Measurements from ENCODE around the gene KCNJ10.

The KCNJ10 gene

DNA sequence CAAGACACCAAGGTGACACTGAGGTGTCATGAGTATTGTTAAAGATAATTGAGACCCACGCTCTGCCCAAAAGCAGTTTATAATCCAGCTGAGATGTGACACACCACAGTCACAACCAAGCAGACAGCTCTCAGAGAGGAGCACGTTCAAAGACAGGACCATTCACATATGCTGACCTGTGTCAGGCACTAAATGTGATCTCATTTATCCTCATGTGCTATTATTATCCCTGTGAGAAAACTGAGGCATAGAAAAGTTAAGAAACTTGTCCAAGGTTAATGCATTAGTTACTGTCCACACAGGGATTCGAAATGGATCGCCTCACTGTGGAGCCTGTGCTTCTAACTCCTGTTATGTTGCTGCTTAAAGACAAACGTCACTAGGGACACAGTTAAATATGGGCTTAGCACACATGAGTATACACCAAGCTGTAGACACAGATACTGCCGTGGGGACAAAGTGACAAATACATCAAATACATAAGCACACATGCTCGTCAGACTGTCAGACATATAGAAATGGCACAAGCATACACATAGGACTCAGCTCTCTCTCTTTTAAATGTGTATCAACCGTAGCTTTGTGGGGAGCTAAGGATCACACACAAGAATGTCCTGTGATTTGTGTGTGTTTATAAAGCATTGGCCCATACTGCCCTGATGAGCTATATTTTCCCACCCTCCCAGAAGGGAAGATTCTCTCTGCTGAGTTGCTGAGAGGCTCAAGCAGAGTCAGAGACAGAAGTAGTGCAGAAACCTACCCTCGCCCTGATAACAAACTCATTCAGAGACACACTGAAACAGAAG, 32.0 kb upstream of the KCNJ10 start:
- TF ChIP-seq, protein P1, sequence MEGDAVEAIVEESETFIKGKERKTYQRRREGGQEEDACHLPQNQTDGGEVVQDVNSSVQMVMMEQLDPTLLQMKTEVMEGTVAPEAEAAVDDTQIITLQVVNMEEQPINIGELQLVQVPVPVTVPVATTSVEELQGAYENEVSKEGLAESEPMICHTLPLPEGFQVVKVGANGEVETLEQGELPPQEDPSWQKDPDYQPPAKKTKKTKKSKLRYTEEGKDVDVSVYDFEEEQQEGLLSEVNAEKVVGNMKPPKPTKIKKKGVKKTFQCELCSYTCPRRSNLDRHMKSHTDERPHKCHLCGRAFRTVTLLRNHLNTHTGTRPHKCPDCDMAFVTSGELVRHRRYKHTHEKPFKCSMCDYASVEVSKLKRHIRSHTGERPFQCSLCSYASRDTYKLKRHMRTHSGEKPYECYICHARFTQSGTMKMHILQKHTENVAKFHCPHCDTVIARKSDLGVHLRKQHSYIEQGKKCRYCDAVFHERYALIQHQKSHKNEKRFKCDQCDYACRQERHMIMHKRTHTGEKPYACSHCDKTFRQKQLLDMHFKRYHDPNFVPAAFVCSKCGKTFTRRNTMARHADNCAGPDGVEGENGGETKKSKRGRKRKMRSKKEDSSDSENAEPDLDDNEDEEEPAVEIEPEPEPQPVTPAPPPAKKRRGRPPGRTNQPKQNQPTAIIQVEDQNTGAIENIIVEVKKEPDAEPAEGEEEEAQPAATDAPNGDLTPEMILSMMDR (IDR thresholded peaks at IDR 0.05; ENCODE audit: insufficient read depth, low read length): no peak
- no peak for TF ChIP-seq SPI1 (IDR thresholded peaks at IDR 0.05; ENCODE audit: borderline replicate concordance, low read depth)
- TF ChIP-seq GABPA (IDR thresholded peaks at IDR 0.05; ENCODE audit: low read depth): no peak
- no peak for TF ChIP-seq POLR2AphosphoS5 (IDR thresholded peaks at IDR 0.05; ENCODE audit: low read depth)
- TF ChIP-seq, protein P2, sequence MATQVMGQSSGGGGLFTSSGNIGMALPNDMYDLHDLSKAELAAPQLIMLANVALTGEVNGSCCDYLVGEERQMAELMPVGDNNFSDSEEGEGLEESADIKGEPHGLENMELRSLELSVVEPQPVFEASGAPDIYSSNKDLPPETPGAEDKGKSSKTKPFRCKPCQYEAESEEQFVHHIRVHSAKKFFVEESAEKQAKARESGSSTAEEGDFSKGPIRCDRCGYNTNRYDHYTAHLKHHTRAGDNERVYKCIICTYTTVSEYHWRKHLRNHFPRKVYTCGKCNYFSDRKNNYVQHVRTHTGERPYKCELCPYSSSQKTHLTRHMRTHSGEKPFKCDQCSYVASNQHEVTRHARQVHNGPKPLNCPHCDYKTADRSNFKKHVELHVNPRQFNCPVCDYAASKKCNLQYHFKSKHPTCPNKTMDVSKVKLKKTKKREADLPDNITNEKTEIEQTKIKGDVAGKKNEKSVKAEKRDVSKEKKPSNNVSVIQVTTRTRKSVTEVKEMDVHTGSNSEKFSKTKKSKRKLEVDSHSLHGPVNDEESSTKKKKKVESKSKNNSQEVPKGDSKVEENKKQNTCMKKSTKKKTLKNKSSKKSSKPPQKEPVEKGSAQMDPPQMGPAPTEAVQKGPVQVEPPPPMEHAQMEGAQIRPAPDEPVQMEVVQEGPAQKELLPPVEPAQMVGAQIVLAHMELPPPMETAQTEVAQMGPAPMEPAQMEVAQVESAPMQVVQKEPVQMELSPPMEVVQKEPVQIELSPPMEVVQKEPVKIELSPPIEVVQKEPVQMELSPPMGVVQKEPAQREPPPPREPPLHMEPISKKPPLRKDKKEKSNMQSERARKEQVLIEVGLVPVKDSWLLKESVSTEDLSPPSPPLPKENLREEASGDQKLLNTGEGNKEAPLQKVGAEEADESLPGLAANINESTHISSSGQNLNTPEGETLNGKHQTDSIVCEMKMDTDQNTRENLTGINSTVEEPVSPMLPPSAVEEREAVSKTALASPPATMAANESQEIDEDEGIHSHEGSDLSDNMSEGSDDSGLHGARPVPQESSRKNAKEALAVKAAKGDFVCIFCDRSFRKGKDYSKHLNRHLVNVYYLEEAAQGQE (IDR thresholded peaks at IDR 0.05; ENCODE audit: insufficient replicate concordance, low read depth): no peak
- no peak for DNase-seq (ENCODE audit: low read depth in 1 of 2, low spot score in 1 of 2)
- Histone ChIP-seq H3K4me3 (replicated peaks; ENCODE audit: insufficient read depth, low read length) (no peak overlapping the region), H3K27ac (replicated peaks) (no peak overlapping the region), H3K27me3 (ENCODE audit: insufficient read depth, poor library complexity, severe bottlenecking) (no peaks in the 10 kb centered on the region)

DNA sequence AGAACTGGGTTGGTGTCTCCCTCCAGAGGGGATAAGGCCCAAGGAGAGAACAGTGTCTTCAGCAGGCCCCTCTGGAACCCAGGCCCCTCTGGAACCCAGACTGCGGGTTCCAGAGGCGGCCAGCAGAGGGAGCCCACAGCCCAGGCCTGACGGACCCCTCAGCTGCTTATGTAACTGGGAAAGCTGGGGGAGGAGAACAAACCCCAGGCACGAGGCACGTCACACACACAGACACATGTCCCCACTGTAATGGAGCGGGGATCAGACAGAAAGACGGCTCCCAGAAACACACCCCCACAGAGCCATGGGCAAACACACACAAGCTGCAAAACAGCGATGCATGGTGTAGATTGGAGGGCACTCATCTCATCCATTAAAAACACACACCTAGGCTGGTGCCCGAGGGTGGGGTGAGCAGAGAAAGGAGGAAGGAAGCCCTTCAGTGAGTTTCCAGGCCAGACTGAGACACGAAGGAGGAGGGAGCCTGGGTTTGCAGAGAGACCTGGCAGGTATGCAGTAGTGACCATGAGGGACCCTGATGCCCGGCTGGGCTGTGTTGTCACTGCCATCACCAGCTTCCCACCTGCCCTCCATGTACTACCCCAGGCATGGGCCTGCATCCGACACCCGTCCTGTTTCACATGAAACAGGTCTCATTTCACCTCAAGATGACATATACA, 31.2 kb upstream of the KCNJ10 start:
- peak; percentile 65 to 73 for DNase-seq (ENCODE audit: low read depth in 1 of 2, low spot score in 1 of 2)
- no peaks in the 10 kb centered on the region for H3K27me3 ChIP-seq (ENCODE audit: insufficient read depth, poor library complexity, severe bottlenecking)
- no peak overlapping the region for H3K4me3 ChIP-seq (replicated peaks; ENCODE audit: insufficient read depth, low read length)
- TF ChIP-seq, protein P1 (IDR thresholded peaks at IDR 0.05; ENCODE audit: insufficient read depth, low read length): peak; percentile 92
- TF ChIP-seq, protein P2 (IDR thresholded peaks at IDR 0.05; ENCODE audit: insufficient replicate concordance, low read depth): no peak
- no peak overlapping the region for H3K27ac ChIP-seq (replicated peaks)

DNA sequence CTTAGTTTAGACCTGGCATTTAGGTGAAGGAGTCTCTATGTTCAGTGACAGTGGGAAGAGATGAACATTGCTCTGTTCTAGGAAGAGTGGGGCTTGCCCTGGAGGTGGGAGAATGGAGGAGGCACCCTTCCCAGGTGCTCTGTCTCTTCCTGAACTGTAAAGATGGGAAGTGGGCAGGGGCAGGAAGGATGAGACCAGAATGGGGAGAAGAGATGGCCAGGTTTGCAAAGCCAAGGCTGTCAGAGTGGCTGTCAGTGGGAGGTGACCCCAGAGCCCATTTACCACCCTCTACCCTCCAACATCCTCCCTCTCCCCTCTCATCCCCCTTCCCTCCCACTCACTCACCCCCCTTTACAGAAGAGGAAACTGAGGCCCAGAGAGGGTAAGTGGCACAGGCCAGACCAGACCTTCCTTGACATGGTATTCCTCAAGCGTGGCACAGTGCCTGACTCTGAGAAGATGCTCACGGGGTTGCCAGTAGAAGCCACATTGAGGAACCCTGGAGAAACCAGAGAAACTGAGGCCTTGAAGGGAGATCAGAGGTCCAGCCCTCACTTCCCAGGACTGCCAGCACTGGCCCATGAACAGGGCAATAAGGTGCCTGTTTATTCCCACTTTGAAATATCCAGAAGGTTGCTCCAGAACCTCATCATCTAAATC, 29.9 kb upstream of the KCNJ10 start:
- Histone ChIP-seq H3K4me3 (replicated peaks; ENCODE audit: insufficient read depth, low read length) (no peak overlapping the region), H3K27me3 (ENCODE audit: insufficient read depth, poor library complexity, severe bottlenecking) (no peaks in the 10 kb centered on the region), H3K27ac (replicated peaks) (no peak overlapping the region)
- no peak for DNase-seq (ENCODE audit: low read depth in 1 of 2, low spot score in 1 of 2)
- TF ChIP-seq, protein P1 (IDR thresholded peaks at IDR 0.05; ENCODE audit: insufficient read depth, low read length): no peak
- TF ChIP-seq POLR2AphosphoS5 (IDR thresholded peaks at IDR 0.05; ENCODE audit: low read depth) (no peak), SPI1 (IDR thresholded peaks at IDR 0.05; ENCODE audit: borderline replicate concordance, low read depth) (no peak), GABPA (IDR thresholded peaks at IDR 0.05; ENCODE audit: low read depth) (no peak)
- TF ChIP-seq, protein P2 (IDR thresholded peaks at IDR 0.05; ENCODE audit: insufficient replicate concordance, low read depth): no peak
